ENCODE results near the gene DSCAML1.

Gene DSCAML1

DNA sequence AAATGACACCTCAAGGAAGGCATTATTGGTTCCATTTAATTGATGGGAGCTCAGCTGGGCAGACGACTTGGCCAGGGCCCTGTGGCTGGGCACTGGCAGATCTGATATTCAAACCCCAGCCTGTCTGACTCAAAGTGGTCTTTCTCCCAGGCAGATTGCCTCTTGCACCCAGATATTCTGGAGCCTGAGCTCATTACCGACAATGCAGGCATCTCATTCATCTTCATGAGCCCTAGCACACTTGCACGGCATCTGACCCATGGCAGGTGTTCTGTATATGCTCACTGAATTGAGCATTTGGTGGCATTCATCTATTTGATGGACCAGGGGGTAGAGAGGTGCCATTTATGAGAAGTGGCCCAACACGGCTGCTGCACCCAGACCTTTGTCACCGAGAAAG lies 193.1 kb downstream of the DSCAML1 start:
- no peak for DNase-seq

DNA sequence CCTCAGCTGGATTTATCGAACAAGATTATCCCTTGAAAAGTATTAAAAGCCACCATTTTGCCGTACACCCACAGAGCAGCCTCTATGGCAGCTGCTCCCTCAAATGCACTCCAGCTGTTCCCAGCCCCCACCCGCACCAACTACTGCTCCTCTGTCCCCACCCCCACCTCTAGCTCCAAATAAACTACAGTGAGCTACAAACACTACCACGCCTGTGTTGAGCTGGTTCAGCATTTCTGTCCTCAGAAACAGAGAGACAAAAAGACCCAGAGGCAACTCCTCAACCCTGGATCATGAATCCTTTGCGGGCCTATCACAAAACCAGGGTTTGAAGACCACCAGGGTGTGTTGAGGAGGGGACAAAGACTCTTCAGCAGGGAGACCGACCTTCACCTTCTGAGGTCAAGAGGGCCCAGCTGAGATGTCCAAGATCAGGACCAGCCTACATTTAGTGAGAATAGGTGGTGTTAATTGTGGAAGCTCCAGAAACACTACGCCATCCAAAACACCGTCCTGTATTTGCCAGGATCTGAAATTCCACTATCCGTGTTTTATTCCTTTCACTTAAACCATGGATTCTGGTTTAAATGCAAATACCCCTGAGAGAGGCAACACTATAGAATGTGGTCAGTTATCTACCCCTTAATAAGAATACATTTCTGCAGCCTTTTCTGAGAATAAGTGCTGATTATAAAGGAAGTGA lies 195.9 kb downstream of the DSCAML1 start:
- no peak for DNase-seq

DNA sequence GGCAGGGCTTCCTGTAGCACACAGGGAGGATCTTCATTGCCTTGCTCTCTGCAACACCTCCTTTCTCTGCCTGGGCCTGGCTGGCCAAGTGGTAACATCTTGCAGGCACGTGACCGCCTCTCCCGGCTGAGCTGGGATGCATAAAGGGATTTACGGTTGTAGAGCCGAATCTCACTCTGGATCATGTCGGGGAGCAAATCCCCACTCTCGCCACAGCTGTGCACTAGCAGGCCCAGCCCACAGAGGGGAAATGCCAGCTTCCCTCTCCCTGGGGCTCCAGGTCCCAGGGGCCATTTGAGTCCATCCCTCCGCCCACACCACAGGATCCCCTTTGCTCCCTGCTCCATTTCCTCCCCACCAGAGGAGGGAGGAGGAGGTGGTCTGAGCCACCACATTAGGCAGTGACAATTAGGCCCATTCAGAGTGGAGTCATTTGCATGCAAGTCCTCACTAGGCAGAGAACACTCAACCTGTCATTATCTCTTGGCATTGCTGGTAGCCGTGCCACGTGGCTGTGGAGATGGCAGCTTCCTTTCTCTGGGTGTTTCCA lies 196.7 kb downstream of the DSCAML1 start:
- DNase-seq = no peak

DNA sequence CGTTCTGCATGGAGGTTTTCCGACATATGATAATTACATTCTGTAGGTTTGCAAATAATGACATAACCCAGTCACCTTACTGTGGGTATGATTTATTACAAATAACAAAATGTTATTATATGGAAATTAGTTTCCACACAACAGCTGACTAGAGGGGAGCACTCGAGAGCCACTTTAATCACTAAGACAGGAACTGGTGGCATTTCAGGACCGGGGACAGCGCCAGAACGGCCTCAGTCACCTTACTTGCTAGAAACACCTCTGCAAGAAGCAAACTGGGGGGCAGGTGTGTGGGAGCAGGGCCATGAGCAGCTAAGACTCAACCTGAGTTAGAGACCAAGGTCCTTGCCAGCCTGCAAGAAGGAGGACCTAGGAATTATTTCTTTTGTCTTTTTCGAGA lies 199.9 kb downstream of the DSCAML1 start:
- DNase-seq = no peak

DNA sequence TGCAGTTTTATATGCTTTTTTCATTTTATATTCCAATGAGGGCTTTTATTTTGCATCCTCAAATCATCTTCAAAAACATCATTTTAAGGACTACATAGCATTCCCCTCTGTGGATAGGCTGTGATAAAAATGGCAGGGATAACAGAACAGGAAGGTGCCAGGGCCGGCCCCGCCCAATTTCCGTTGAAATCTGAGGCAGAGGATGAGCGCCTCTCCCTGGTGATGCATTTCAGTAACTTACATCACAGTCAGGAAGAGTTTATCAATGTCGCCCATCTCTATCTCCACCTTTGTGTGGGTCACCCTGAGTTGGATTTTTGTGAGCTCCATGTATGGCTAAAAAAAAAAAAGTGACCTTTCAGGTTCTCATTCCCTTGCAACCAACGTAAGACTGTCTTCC lies 201.6 kb downstream of the DSCAML1 start:
- DNase-seq = no peak

DNA sequence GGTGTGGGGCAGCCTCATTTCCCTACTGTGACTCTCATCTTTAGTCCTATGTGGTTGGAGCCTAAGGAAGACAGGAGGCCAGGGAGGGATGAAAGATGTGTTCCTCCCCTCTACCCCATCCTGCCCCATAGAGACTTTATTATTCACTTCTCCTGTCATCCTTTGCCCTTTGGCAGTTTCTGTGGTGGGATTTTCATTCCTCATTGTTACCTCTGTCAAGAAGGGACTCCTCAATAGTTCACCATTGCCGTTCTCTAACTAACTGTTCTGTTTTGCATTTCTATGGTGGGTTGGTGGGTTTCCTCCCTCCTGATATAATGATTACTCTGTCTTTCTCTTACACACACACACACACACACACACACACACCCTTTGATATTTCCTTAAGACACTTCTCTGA lies 202.3 kb downstream of the DSCAML1 start:
- no peak for DNase-seq

DNA sequence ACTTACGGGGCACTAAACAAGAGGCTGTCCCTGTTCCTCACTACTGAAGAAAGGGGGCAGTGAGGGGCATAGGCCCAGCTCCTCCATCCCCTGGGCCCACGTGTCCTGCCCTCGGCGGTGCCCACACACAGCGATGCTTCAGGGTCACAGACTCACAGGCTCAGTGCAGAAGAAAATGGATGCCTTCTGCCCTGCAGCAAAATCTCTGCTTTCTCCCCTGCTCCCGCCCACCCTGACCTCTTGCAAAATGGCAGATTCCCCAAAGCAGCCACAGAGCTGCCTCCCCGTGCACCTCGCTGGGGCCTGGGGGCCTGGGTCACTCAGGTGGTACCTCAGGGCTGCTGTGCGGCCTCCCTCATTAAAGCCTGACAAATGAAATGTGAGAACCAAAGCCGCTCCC lies 204.0 kb downstream of the DSCAML1 start:
- DNase-seq = no peak

DNA sequence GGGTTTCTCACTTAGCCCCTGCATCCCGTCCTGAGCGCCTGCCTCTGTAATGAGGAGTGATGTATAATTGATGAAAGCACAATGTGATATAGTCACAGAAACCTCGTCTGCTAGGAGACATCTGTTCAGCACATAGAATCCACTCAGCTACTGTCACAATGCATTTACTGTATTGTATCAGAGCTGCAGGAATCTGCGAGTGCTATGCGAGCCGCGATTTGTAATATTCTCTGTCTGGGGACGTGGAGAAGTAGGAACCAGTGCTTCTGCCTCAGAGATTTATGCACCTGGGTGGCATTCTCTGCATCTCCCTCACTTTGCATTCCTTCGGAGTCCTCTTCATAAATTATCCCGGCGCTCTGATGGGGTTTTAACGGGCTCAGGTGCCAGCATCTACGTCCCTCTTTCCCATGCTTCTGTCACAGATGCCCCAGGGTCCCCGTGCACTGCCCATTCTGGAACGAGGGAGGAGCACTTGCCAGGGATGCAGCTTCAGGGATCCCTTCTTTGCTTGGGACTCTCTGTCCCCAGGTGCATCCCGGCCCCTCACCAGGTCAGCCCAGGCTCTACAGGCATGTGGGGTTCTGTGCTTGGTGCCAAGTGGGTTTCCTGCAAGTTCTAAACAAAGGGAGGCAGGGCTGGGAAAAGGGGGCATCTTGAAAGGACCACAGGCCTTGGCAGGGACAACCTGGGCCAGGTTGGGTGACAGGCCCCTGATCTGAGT lies 205.5 kb downstream of the DSCAML1 start:
- no peak for DNase-seq

DNA sequence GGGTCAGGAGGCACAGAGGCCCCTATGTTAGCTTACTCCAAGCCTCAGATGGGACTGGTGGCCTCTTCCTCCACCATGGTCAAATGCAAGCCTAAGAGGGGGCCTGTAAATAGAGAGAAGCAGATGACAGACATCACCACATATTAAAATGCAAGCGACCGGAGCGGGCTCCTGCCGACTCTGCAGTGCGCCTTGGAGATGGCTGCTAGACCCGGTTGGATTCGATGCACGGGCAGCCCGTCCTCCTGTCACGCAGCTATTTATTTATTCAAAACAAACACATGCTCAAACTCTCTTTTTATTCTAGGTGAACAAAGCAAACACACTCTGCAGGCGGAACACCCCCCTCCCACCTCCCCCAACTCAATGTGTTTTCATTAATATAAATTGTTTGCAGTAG lies 208.0 kb downstream of the DSCAML1 start:
- no peak for DNase-seq

DNA sequence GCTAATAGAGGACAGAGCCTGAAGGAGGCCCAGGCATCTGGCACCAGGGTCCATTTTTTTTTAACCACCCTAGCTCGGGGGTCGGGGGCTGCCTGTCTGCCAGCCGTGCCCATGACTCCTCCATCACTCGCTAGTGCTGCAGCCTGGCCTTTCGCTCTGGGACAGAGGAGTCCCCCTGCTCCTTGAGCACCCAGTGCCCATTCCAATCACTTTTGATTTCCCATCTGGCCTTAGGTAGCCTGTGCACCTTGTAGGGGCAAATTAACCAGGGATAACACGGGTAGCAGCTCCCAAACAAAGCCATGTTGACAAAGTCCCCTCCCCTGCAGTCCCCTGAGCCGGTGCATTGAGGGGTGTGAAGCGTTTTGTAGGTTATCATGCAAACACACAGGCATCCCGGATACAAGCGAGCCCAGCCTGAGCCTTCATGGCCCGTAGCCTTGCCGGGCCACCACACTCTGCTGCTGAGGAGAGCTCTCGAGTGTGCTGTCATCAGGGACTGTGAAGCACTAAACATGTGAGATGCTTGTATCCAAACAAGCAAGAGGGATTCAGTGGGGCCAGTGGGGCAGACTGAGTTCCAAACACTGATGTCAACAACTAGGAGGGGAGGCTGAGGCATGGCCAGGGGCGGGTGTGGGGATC lies 208.7 kb downstream of the DSCAML1 start:
- DNase-seq = no peak

DNA sequence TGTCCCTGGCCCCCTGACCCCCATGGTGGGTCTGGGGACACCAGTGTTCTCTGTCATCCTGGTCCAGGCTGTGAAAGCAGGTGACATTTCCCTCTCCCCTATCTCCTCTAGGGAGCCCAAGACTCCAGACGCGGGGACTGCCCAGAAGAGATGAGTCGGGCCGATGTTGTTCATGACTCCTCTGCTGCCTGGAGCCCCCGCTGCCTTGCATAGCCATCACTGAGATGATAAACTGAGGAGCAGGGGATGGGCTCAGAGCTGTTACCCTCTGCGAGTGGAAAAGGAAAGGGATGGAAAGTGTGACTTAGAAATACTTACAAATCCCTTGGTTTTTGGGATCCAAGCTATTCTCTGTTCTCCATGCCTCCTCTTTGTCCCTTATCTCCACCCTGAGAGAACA lies 209.6 kb downstream of the DSCAML1 start:
- no peak for DNase-seq

DNA sequence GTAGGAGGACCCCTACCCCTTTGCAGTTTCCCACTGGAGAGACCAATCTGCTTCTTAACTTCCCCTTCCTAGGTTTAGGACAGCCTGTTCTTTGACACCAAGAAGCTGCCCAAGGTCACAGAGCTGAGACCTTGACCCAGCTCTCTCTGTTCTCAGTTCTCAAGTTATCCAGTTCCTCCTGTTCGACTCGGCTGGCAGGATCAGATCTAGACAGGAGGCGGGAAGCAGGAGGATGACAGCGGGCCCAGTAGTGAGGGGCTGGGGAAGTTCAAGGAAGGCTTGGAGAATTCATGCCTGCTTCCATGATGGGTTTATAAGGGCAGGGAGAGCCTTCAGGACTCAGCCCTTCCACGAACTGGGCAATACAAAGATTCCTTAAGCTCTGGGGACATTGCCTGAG lies 210.6 kb downstream of the DSCAML1 start:
- no peak for DNase-seq

DNA sequence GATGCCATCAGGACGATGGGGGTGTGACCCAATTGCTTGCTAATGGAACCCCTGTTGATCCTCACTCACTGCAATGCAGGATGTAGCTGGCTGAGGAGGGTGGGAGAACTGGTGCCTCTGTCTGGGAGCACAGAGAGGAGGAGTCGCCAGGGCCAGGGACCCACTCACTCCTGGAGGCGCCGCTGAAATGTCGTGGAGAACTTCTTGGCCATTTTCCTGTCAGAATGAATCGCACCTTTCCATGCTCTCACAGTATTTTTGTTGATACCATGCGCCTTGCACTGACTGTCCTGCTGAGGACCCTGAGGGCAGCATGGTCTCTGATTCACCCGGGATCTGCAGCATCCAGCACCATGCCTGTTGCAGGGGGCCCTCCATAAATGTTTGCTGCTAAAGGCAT lies 211.4 kb downstream of the DSCAML1 start:
- DNase-seq = no peak

DNA sequence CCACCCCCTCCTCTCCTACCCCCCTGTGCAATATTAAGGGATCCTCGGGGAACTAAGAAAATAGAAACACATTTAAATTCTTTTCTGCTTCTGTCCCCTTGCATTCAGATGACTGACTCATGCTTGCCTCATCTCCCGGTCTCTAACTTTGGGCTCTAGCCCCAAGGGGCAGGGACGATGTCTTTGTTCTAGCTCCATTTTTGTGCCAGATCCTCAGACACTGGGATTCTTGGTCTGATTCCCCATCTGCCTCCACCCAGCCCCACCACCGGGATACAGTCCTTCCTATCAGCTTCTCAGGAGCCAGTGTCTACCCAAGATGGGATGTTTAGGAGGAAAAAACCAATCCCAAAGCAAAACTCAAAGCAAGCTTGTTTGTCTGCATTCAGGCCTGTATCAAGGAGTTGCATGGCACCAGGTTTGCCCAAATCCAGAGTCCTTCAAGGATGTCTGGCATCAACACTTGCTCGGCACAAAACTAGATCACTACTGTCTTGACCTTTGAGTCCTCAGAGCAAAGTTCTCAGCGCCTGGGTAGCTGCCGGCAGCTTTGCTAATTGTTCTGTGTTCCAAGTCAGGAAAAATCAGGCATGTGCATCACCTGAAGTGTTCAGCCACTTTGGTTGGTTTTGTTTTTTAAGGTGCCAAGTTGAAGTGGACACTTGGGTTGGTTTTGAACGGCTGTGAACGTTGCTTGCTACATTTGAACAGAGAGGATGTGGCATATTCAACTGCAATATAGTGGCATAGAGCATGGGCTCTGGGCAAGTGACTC lies 212.8 kb downstream of the DSCAML1 start:
- no peak for DNase-seq

DNA sequence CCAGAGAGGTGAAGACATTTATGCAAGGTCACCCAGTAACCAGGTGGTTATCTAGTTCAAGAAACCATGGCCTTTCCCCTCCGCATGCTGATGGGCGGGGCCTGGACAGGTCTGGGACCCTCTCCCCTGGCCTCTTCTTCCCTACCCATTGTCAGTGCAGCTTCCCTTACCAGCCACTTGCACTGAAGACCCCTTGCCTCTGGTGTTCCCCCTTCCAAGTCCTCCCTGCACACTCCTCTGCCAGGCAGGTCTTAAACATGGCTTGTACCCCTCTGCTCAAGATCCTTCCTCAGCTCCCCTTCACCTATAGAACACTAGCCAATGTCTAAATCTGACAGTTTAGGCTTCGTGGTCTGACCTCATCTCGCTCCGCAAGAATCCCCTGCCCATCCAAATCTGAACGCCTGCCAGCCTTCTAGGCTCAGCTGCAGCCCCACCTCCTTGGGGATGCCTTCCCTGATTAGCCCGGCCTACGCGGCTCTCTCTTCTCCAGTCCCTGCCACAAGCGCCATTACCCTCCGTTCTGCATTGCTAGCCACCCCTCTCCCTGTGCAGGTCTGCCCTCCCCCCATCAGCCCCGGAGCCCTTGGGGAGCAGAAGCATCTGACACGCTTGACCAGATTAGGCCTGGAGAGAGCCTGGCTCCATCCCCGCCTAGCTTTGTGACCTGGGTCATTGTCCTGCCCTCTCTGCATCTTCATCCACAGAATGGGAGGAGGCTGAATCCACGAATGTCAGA lies 213.8 kb downstream of the DSCAML1 start:
- DNase-seq = no peak

DNA sequence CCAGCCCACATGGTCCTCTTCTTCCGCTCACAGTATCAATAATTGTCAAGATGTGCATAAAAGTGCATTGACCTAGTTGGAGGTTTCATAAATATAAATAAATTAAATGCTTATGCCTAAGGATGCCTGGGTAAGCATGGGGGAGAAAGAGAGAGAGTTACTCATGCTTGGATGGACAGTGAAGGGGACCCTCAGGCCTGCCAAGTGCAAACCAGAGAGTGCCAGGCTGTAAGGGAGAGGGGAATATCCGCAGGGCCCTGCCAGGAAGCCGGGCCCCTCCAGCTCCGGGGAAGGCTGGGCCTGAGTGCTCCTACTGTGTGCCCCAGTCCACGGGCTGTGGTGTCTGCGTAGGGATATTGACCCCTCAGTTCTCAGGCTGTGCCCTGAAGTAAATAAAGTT lies 214.6 kb downstream of the DSCAML1 start:
- no peak for DNase-seq

DNA sequence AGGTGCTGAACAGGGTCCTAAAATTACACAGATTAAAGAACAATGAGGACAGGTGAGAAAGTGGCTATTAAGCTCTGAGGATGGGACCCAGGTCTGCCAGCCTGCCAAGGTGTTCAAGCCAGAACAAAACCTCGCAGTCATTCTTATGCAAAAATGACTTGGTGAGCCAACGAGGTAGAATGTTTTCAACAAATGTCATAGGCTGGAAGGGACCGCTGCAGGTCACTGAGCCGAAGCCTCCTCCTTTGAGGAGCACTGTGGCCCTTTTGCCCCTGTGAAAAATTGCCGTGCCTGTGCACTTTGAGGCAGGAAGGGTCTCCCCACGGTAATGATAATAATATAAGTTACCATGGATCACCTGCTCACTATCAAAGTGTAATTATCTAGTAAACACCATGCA lies 216.2 kb downstream of the DSCAML1 start:
- DNase-seq = no peak

DNA sequence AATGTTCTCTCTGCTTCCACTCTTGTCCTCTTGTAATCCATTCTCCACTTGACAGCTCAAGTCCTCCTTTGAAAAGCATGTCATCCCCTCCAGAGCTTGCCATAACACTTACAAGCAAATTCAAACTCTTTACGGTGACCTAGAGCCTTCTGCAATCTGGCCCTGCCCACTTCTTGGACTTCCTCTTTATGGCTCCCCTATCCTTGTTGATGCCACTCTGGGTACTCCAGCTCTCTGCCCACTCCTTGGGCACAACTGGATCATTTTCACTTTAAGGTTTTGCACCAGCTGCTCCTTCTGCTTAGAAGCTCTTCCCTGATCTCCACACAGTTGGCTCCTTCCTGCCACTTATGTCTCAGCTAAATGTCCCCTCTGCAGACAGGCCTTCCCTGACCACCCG lies 217.9 kb downstream of the DSCAML1 start:
- no peak for DNase-seq

DNA sequence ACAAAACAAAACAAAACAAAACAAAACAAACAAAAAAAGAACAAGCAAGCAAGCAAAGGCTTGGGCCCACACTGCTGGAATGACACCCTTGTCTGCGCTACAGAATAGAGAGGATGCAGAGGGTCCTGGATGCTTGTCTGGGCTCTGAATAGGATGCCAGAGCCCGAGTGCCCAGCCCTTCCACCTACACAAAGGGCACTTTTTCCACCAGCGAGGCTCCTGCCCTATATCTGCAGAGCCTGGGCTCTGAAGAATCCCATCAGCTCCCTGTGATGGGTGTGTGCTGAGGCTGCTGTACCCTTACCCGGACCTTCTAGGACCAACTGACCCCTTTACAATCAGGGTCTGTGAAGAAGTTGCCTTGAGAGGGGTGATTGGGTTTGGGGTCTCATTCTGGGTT lies 221.2 kb downstream of the DSCAML1 start:
- DNase-seq = no peak

DNA sequence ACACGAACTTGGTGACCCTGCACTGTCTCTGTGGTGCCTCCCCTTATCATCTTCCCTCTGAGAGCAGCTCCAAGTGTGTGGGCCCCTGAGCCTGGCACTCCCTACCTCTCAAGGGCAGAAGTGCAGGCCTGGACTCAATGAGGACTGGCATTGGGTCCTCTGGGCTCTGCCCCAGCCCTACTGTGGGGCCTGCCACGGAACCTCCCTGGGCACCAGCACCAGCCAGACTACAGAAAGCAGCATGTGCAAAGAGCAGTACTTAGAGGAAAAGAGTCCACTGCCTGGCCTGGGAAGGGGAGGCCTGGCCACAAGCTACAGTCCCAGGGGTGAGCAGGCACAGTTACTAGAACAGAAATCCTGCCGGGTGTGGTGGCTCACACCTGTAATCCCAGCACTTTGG lies 222.5 kb downstream of the DSCAML1 start:
- no peak for DNase-seq

DNA sequence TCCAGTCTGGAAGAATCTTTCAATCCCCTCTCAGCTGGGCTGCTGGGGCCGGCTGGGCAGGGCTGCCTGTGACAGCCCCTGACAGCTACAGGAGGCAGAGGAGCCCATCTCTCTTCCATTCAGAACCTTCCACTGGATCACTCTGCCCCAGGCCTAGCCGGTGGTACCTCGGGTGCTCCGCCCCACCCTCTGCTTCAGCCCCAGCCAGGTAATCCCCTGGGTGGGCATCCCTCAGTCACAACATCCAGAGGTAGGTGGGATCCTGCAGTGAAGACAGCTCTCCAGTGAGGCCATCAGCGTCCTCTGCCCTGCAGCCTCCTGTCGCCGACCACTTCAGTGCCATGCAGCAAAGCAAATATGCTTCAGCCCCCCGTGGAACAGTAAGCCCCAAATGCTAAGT lies 223.7 kb downstream of the DSCAML1 start:
- DNase-seq = no peak

DNA sequence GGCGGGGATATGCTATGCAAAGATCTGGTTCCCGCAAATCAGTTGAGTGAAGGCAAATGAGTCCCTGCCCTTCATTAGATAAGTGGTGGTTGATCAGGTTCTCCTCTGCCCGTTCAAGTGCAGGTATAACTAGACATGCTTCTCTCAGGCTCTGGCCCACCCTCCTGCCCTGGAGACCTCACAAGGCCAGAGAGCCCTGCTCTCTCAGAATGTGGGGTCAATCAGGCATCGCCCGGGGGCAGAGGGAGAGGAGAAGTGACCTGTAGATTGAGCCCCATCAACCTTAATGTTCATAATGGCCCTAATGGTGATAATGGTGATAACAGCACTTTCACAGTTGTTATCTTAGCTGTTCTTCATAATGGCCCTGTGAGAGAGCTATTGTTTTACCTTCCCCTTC lies 224.3 kb downstream of the DSCAML1 start:
- DNase-seq = no peak

DNA sequence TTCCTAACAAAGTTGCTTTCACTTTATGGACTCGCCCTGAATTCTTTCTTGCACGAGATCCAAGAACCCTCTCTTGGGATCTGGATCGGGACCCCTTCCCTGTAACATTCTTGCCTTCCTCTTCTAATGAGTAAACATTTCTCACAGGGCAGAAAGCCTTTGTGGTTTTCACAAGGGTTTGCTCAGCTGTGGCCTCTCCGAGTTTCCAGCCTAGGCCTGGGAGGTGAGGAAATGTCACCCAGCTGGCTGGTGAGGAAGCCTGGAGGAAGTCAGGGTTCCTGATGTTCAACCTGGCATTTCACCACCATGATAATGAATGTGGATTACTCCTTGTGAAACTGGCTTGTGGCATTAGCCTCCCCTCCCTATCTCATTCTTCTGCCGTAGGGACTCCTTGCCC lies 224.9 kb downstream of the DSCAML1 start:
- DNase-seq = no peak
